HL-60/S4 treated with retinoic acid at 250 ng/mL for 4 days and 3 days (cell line): ENCODE measurements around the gene MCC.

ENCODE experiments used
- in situ Hi-C: fragments of 300-500 bp; cut with MboI; formaldehyde crosslinking; loops from 2 replicates; pipeline ENCODE4 v1.7.0; 2022; ENCODE audit warnings: low sequenced_read_pairs

Gene MCC

GRCh38 chr5:113209498-113209897 lies 278.8 kb downstream of the MCC start:
- in situ Hi-C loops = no loop called here

GRCh38 chr5:113205807-113206206 lies 282.4 kb downstream of the MCC start:
- in situ Hi-C loops = no loop called here

GRCh38 chr5:113205323-113205722 lies 282.9 kb downstream of the MCC start:
- in situ Hi-C loops = no loop called here

DNA sequence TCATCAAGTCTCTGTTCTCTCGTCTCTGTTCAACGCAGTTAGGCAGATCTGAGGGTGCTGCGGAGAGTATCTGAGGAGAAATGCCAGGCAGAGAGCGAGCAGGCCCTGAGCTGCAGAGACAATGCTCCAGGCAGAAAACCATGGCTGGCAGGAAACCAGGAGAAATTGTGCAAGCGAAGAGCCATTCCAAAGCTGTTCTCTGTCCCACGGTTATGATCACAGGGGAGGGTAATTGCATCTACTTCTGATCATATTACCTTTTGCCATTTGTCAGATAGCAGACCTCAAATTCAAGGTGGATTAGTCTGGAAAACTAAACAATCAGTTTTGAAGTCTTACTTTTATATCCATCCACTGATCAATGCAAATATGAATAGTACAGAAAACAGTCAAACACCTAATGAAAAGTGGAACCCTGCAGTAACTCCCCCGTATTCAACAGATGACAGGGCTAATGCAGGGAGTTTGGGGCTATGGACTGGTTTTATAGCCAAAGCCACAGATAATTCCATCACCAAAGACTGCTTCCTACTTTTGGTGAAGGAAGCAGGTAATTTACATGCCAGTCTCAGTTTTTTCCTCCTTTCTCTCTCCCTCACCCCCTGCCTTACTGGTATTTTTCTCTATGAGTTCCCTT lies 283.6 kb downstream of the MCC start:
- in situ Hi-C loops = no loop called here

DNA sequence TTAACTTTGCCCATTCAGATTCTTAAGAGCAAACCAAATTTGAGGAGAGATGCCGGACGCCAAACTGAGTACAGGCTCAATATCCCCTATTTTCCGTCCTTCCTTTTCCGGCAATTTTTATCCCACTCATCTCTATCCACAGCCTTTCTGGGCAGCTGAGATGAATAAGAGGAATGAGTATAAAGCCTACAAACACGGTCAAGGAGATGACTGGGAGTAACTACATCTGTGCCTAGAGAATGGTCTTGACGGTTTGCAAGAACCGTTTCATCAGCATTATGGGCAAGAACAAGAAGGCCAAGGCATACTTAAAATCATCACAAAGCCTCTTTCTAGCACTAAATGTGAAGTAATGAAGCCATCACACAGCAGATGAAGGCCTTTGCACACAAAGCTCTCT lies 284.3 kb downstream of the MCC start:
- in situ Hi-C loops = no loop called here

DNA sequence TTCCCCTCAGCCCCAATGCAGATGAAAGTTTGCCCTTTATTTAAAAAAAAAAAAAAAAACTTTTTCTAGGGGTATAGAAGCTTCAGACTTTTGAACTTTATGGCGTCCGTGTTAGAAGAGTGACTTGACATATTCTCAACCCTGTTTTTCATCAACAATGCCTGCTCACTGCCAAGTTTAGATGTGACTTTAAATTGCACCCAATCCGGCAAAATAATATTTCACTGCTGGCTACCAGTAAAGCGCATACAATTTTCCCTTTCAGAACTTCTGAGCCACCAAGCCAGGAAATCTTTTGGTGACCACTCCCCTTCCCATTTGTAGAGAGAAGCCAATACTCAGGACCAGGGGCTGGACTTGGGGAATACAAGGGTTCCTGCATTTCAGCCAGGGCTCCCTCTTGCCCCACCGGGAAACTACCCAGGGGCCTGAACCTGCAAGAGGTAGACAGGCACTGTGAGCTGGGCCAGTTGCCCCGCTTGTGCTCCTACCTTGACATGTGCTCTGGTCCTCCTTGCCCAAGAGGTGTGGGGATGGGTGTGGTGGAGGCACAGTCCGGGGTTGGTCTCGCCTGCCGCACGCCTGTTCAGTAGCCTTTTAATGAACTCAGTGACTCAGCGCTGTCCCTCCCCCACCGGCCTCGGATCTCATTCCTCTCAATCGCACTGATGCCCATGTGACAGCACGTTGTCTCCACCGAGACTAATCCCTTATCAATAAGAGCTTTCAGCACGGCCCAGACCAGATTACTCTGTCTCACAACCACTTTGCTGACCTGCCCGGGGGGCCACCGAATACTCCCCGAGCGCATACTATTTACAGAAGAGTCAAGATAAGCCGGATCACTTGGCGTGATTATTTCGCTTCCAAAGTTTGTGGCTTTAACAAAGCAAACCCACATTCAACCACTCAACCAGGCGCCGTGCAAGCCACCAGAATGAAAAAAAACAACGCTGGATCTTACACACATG lies 285.2 kb downstream of the MCC start:
- in situ Hi-C loops = no loop called here

GRCh38 chr5:113202287-113202686 lies 286.0 kb downstream of the MCC start:
- in situ Hi-C loops = no loop called here

DNA sequence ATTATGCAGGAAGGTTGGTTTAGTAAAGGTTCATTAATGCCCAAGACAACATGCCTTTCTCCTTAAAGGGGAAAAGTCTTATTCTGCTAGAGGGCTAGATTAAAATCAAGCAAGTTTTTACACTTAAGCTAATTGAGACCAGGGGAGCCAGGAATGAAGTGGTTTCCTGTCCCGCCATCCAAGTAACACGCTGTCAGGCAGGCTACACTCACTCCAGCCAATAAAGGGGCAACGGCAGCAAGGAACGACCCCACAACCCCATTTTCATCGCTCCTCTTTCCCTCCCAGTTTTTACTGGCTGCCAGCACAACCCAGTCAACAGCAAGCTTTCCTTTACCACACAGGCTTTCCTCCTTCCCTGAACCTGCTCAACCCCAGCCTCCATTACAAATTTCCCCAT lies 286.5 kb downstream of the MCC start:
- in situ Hi-C loops = no loop called here

DNA sequence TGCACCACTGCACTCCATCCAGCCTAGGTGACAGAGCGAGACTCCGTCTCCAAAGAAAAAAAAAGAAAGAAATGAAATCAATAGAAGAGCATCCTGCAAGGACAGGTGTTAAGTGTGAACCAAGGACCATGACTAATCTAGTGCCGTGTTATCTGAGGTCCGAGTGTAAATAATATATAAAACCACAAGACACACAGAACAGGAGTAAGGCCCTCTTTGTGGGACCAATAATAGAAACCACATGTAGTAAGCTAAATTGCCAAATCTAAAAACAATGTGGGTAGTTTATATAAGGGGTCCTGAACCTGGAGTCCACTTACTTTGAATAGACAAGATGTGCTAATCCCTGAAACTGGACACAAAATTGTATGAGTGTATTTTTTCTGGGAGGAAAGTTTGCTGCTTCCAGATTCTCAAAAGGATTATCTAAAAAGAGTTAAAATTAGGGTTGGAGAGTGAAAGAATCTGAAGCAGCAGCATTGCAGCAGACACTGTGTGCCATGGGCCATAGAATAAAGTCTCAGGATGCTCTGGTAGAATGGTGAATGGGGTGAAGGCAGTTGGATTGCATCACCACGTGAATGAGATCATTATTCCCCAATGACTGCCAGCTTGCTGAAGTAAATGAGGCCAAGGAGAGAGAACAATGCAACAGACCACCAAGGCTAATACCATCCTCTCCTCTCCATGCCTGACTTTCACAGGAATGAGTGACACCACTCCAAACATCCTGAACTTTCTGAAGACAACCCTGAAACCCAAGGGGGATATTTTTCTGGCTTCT lies 288.9 kb downstream of the MCC start:
- in situ Hi-C loops = no loop called here

- in situ Hi-C loops = no loop called here
Measured at GRCh38 chr5:113197456-113198200, 290.6 kb downstream of the MCC start.

- in situ Hi-C loops = no loop called here
Measured at GRCh38 chr5:113195771-113196170, 292.5 kb downstream of the MCC start.

- in situ Hi-C loops = no loop called here
Measured at GRCh38 chr5:113195251-113195650, 293.0 kb downstream of the MCC start.

- in situ Hi-C loops = no loop called here
Measured at GRCh38 chr5:113194591-113194990, 293.7 kb downstream of the MCC start.

DNA sequence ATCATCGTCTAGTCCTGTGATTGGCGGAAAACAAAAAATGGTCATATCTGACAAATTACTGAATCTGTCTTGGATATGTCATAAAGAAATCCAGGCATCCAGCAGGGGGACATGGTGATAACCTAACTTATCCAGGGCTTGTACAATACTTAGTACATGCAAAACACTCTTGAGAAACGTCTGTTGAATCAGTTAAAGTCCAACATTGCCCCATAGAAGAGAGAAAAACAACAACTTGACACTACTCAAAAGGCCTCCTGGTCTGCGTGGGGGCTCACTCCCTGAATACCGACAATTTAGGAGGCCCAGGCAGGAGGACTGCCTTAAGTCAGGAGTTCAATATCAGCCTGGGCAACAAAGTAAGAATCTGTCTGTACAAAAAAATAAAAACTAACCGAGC lies 294.1 kb downstream of the MCC start:
- in situ Hi-C loops = no loop called here

GRCh38 chr5:113193311-113193978 lies 294.8 kb downstream of the MCC start:
- in situ Hi-C loops = no loop called here

DNA sequence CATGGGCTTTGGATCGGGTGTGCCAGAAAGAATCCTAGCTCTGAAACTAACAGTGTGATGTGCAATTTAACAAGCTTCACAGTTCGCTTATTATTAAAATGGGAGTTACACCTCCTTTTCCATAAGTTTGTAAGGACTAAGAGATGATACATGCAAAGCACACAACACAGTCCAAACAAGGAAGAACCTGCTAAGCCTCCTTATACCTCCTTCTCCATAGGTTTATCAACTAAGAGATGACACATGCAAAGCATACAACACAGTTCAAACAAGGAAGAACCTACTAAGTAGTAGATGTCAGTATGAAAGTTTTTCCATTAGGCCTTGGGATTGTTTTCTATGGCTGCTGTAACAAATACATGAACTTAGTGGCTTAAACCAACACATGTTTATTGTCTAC lies 295.7 kb downstream of the MCC start:
- in situ Hi-C loops = no loop called here

- in situ Hi-C loops = no loop called here
Measured at GRCh38 chr5:113190347-113190746, 297.9 kb downstream of the MCC start.

- in situ Hi-C loops = no loop called here
Measured at GRCh38 chr5:113189291-113189690, 299.0 kb downstream of the MCC start.

DNA sequence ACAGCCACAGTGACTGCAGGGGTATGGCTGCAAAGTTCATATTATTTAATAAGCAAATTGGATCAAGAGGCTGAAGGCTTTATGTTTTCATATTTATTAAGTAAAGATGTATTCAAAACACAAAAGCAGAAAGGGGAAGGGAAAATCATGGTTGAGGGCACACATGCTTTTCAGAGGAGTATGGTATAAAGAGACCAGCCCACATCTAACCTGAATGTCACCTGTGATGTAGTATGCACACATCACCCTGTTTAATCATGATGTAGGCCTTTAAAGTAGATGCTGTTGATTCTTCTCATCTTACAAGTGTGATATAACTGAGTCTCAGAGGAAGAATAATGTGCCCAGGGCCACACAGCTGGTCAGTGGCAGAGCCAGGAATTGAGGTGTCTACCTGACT lies 299.8 kb downstream of the MCC start:
- in situ Hi-C loops = no loop called here

DNA sequence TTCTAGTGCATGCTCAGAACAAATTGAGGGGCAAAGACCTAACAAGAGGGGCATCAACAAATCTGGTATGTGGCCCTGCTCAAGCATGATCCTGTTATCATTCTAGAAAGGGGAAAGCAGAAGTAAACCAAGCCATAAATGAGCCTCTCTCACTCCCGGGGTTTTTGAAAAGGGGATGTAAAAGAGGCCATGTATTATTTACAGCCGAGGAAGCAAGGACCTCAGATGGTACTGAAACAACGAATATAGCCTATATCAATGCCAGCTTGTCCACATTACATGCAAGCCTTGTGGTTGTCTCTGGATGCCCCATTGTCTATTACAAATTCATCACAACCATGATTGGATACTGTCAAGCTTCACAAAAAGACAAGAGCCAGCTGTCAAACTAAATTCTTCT lies 300.3 kb downstream of the MCC start:
- in situ Hi-C loops = no loop called here
